SW 1271 (cell line): ENCODE measurements around the gene TBC1D16.
A peak's percentile ranks its signal among the peaks of the same experiment; 100 is the strongest.
"Not testable (repeated sequence)": the region's sequence is repeated elsewhere in the genome, so short reads cannot be mapped to it uniquely, and the experiment has no call there.

Experiments
- DNase-seq, 2 experiments: peaks; one replicate each; lab custom pipeline; 2025; lab: John Stamatoyannopoulos, UW

TBC1D16 gene

DNA sequence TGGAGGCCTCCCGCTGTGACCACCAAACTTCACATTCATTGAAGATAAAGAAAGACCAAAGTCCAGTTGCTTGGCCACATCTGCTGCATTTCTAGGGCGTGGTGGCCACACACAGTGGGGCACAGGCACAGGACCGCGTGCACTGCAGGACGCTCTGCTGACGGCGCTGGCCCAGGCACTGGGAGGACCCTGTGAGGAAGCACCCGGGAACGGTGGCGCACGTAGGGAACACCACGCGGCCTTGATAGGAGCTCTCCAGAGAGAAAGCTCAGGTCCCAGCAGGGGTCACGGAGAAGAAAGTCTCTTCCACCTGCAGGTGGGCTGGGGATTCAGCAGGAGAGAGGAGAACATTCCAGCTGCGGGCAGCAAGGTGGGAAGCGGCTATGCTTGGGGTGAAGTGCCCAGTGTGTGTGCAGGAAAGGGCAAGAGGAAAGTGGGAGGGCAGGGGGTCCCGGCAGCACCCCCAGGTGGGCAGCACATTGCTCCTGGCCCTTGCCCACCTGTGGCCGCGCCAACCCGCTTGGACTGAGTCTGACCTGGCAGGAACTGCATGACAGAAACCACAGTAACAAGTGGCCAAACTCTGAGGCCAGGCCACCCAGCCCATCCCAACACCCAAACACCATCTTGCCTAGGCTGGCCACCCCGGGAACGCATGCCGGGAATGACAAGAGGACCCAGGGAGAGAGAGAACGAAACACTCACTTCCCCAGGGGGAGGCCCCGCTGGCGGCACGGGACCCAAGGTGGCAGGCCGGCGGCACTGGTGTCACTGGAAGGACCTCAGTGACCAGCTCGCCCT, 32.8 kb downstream of the TBC1D16 start:
- DNase-seq = no peak

DNA sequence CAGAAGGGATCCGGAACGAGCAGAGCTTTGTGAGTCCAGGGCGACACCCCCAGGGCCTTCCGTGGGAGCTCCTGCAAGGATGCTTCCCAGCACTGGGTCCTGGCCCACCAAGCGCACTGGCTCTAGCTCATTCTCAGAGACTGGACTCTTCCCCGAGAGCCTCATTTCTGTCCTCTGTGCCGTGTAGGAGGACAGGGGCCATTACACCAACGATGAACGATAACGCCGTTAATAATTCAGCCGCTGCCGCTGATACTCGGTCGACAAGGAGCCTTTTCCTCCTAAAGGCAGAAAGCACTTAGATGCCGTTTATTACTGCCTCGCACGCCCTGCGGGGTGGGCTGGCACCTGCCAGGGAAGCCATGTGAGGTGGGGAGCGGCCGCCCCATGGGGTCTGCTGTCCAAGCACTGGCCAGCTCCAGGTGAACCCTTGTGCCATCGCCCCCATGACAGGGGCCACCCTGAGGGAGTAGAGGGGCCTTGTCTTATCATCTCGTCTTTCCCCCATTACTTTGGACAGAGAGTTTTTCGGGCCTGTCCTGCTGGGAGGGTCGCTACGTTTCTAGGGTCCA, 33.5 kb downstream of the TBC1D16 start:
- DNase-seq = no peak

DNA sequence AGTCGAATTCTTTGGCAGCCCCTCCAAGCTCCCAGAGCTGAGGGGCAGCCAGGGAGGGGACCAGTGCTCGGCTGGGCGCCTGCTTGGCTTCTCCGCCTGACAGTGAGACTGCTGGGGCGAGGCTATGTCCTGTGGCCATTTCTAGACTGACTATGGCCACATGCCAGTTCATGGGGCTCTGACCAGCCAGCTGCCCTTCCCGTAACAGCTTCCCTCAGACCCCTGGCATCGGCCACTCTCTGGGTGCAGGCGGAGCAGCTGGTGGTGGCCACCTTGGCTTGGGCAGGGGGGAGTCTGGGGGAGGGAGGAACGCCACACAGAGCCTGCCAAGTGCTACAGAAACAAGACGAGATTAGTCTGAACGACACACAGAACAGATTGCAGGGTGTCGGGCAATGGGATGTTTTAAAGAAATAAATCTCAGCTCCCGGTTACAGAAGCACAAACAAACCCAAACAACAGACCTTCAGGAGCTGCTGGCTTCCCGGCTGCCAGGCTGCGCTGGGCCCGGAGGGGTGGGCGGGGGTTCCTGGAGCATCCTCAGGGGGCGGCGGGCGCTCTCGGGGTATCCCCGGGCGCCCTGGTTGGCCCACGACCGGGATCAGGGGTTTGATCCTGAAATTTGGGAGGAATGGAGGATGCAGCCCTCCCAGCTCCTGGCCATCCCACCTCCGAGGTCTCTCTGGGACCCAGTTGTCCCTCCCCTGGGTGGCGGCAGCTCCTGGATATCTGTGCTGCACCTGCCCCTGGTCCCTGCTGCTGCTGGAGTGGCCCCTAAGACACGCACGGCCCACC, 34.5 kb downstream of the TBC1D16 start:
- DNase-seq = no peak

DNA sequence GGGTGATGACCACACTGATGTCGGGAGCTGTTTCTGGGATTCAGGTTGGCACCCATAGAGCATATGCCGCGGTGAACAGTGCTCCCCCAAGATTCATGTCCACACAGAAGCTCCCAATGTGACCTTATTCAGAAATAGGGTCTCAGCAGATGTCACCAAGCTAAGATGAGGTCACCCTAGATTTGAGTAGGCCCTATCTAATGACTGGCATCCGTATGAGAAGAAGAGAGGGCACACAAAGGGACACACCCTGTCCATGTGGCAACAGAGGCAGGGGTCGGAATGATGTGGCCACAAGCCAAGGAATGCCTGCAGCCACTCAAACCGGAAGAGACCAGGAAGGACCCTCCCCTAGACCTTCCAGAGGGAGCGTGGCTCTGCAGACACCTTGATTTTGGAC, 35.5 kb downstream of the TBC1D16 start:
- DNase-seq = no peak

DNA sequence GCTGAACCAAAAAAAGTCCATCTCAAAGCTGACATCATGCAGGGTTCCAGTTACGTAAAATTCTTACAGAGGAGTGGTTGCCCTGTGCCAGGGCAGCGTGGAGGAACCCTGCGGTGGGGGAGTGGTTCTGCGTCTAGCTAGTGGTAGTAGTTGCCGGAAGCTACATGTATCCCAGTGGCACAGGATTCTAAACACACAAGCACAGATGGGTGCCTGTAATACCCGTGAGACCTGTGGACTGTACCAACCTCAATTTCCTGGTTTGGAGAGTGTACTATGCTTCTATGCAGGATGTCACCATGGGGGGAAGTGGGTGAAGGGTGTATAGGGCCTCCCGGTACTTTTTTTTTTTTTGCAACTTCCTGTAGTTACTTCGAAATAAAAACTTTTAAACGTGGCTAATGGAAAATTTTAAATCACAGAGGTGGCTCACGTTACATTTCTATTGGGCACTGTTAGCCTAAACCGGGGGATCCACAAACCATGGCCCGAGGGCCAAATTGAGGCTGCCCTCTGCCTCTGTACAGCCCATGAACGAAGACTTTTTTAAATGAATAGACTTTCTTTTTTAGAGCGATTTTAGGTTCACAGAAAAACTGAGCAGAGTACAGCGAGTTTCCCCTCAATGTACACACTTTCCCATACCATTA, 38.5 kb downstream of the TBC1D16 start:
- no peak for DNase-seq

DNA sequence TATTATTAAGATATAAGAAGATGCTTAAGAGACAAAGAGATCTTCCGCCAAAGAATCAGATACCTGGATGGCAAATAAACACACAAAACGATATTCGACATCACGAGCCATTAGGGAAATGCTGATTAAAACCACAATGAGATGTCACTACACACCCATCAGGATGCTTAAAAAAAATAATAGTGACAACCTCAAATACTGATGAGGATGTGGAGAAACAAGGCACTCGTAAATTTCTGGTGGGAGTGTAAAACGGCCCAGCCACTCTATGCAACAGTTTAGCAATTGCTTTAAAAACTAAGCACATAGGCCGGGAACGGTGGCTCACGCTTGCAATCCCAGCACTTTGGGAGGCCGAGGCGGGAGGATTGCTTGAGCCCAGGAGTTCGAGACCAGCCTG, 39.4 kb downstream of the TBC1D16 start:
- no peak for DNase-seq

DNA sequence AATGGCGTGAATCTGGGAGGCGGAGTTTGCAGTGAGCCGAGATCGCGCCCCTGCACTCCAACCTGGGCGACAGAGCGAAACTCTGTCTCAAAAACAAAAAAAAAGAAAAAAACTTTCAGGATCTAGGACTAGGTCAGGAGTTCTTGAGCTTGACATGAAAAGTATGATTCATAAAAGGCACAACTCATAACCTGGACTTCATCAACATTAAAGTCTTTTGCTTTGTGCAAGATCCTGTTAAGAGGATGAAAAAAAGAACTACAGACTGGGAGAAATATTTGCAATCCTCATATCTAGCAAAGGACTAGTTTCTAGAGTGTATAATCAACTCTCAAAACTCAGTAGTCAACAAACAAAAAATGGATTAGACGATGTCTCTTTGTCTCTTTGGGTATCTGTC, 40.0 kb downstream of the TBC1D16 start:
- DNase-seq = no peak

DNA sequence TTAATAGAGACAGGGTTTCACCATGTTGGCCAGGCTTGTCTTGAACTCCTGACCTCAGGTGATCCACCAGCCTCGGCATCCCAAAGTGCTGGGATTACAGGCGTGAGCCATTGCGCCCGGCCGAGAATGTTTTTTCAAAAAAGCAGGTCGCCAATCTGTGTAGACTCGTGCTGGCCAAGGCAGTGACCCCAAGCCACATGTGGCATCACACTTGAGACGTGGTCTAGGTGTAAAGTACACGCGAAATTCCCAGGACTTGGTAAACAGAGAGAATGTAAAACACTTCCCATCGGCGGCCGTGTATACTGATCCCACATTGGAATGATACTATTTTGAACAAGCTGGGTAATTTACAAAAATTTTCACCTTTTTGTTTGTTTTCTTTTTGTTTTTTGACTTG, 41.1 kb downstream of the TBC1D16 start:
- no peak for DNase-seq

DNA sequence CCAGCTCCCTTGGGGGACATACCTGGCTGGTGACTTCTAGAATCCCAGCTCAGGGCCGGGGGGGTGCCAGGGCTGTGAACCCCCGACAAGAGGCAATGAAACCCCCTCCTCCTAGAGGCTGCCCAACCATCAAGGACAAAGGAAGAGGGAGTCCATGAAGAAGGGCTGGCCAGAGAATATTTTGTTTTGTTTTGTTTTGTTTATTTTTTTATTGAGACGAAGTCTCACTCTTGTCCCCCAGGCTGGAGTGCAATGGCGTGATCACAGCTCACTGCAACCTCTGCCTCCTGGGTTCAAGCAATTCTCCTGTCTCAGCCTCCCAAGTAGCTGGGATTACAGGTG, 41.5 kb downstream of the TBC1D16 start:
- DNase-seq = not testable (repeated sequence)

DNA sequence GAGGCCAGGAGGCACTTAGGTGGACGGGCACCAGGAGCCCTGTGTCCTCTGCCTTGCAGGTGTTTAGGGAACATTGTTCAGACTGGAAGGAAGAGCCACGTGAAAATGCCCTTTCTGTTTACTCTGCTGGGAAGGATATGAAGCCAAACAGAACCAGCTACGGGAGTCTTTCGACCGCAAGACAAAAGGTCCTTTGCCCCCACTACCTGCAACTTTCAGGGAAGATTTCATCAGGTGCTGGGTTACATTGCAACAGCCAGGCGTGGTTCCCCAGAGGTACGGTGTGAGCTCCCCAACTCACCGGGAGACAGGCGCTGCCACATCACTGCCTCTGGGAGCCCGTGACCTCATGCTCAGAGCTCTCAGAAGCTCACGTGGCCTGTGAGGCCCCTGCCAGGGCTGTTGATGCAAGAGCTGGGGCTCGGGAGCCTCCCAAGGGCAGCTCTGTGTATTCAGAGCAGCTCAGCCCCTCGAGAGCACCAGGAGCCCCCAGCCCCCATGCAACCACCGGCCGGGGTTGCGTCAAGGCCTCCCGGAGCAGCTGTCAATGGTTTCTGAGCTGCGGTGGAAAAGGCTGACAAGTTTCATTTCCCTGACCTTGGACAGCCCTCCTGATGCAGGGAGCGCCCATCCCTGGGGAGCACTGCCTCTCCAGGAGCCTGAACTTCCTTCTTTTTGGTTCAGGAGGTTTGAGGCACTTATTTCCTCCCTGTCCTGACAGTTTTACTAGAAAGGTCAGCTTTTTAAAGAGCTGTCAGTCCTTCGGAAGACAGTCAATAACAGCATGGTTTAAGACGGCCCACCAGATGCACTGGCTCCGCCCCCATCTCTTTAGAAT, 42.1 kb downstream of the TBC1D16 start:
- DNase-seq = no peak

DNA sequence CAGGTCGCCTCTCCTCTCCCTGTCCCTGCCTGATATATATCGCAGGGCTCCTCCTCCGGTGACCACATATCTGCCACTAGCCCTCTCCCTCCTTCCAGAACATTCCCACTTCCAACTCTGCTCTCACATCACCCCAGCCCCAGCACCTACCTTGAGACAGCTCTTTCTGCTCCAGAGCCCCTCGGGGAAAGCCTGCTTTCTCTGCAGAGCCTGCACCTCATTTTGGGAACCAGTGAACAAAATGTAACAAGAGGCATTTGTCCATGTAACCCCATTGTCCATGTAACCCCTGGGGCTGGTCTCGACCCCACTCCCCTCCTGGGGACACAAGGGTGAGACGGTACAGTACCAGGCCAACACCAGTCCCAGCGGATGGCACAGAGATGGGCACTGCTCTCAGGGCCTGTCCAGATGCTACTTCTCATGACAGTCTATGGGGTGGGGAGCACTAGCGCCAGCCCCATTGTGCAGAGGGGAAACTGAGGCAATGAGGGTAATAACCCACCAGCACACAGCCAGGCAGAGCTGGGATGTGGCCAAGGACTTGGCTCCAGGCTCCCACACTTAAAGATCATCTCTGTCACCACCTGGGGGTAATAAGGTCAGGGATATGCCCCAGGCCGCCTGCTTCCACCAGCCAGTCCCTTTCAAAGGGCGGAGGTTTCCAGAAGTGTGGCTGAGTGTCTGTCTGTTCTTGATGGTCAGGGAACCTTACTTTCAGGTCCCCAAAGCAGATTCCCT, 42.9 kb downstream of the TBC1D16 start:
- no peak for DNase-seq

DNA sequence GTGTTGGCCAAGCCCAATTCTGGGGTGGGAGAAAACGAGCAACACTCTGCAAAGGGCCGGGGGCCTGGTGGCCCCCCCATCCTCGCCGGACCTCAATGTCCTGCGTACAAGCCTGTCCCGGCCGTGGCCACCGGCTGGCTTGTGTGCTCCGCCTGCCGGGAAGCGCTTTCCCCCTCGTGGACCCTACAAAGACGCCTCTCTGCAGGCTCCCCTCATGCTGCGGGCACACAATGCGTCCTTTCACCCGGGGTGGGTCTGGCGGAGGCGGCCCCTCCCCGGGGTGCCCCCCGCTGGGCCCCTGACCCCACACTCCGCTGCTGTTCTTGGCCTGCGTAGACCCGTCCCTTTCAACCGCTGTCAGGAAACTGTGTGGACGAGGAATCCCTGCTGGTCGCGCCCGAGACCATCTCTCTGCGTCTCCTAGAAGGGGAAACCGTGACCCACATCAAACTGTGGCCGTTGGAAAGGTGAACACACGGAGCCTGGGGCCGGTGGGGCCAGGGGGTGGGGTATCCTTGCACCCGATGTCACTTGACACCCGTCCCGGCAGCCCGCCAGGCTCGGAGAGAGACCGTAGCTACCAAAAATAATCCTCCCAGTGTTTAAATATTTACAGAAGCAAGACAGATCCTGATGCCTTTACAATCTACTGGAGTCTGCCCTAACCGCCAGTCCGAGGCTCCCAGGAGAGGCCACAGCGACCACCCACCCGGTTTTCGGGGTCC, 43.6 kb downstream of the TBC1D16 start:
- no peak for DNase-seq

DNA sequence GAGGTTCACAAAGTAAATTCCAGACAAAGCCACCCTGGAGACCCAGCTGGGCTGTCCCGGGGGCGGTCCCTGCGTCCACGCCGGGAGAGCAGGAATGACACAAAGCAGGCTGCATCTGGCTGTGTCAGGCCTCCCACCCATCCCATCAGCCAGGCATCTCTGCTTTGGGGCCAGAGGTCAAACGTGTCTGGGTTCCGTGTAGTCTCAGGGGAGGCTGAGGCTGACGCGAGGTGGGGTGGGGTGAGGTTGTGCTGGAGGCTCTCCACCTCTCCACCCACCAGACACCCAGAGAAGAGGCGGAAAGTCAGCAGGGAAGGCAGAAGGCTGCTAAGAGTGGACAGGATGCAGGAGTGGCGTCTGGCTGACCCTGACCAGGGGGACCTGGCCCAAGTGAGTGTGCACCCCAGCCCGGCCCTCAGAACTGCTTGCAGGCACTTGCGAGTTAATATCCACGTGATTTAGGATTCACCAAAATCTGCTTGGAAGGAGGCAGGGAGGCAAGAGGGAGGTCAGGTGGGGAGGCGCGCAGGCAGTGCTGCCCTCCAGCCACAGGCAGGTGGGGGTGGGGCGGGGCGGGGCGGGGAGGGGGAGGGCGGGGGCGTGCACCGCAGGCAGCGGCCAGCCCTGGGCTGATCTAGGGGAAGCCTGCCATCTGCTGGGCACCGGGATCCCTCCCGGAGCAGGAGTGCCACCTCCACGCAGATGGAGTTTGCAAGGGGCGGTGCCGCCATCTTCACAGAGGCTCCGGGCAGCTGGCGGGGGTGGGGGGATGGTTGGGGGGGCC, 44.3 kb downstream of the TBC1D16 start:
- peak in 1 of 2 experiments; percentile 64 for DNase-seq

DNA sequence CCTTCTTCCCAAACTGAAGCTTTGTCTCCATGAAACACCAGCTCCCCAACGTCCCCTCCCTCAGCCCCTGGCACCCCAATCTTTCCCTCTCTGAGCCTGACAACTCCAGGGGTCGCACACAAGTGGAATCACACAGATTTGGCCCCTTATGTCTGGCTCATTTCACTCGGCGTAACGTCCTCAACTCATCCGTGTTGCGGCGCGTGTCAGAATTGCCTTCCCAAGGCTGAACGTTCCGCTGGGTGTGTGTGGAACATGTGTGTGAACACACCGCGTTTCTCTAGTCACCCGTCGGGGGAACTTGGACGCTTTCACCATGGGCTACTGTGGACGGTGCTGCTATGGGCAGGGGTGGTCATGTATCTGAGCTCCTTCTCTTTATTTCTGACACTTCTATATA, 45.0 kb downstream of the TBC1D16 start:
- DNase-seq = no peak

DNA sequence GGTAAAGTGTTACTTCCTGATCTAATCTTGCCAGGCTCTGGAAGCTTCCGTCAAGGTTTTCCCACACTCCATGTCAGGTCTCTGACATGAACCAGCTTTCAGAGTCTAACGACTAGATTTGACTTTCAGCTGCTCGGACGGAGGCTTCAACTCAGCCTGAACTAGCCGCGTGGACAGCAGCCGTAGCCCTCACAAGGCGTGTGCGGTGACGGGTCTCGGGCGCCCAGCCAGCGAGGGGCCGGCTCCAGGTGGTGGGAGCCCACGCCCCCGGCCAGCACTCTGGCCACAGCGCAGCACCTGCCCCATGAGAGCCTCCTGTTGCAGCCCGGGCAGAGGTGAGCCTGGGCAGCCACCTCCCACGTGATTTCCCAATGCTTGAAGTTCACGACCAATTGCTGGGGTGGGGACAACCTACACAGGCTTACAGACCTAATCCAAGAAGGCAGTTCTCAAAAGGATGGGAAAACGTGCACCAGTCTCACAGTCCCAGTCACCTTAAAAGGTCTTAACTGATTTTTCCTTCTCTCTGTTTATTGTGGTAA, 45.5 kb downstream of the TBC1D16 start:
- no peak for DNase-seq

DNA sequence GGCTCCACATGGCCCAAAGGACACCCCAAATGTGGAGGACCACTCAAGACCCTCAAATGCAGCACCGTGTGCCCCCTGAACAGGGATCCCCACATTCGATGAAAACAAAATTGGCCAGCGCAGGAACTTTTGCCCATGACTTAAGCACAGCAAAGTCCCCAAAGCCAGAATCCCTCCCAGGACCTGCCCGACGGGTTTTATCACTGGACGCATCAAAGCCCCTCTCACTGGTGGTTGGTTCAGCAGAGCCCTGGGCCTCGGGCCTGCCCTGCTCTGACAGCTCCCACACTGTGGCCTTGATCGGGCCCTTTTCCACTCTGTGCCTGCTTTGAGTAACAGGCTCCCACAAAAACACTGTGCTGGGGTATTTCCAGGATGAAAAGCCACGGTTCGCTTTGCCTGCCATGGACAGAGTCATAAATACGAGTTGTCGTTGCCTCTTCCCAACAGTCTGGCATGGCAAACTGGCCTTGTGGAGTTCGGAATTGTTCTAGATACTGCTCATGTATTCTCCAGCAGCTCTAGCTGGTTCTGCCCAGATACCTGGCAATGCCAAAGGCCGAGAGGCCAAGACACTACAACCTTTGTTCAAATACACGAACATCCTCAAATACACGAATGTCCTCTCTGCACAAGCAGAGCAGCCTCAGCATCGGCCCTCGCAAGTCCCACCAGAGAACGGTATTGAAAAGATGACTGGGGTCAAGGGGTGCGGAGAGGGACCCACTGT, 46.4 kb downstream of the TBC1D16 start:
- no peak for DNase-seq

DNA sequence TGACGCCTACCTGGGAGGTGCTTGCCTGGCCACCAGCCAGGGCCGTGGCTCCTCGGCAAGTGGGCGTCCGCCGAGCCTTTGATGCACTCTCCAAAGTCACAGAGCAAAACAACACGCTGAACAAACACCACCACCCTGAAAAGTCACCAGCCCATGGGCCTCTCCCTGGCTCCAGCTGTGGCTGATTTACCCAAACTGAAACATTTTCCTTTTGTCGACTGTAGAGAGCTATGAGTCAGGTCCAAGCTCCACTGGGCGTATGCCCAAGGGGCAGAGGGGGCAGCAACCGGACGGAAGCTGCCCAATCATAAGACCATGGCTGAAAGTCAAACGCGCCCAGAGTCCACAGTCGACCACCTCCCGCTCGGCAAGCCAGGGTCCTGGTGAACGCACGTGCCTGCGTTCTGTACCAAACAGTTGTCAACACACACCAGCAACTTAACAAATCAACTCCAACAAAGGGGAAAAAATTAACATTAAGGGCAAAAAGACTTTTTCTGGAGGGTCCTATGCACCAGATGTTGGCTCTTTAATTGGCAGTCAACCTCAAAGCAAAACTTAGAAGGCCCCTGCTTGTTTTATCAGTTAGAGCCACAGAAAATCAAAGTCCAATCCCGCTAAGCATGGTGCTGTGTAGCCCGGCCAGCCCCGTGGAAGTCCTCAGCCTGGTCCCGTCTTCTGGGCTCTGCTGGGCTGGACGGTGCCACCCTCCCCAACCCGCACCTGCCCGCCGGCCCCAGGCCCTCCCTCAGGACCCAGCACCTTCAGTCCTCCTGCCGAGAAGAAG, 47.3 kb downstream of the TBC1D16 start:
- DNase-seq = no peak

DNA sequence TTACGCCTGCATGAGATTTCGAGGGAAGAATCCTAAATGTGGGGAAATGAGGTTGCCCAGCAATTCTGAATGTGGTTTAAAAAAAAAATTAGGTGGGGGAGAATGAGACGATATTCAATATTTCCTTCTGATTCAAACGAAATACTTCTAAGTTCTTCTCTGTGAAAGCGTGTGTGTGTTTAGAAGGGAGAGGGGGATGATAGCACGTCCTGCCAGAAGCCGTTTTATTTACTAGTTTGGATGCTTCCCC, 47.8 kb downstream of the TBC1D16 start:
- DNase-seq = no peak
